Peyer's patch (tissue), 4 donors: ENCODE data around the gene CNFN.

Experiments
- POLR2A ChIP-seq, 2 donors: fragments of 450-650 bp; IDR thresholded peaks; one replicate each; pipeline ENCODE4 v1.5.1; 2017; ENCODE audit warnings: antibody characterized with exemption in 2 of 2, mild to moderate bottlenecking in 2 of 2, moderate library complexity in 2 of 2
- TF ChIP-seq, protein P1 (sequence below), 6 experiments: fragments of 450-650 bp in 4 of 6; fragments of 200-600 bp in 2 of 6; sonication (generic) in 1 of 6; IDR thresholded peaks; one replicate each; pipeline ENCODE4 v1.5.1; 2017 to 2019; ENCODE audit warnings: antibody characterized with exemption in 6 of 6, mild to moderate bottlenecking in 3 of 6, moderate library complexity in 1 of 6

DNA sequence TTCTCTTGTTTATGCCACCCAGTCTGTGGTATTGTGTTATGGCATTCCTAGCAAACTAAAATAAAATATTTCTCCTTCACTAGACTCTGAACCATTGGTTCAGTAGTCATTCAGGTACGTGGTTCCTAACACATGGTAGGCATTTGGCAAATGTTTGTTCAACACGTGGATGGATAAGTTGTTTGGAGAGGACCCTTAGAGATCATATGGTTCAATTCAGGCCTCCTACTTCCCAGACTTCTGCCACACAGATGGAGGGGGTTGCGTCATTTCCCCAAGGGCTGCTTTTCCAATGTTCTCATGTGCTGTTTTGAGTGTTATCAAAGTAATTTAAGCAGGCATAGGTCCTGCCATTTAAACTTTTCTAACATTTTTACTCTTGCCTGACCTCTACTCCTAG, 45.9 kb upstream of the CNFN start:
- TF ChIP-seq POLR2A (IDR thresholded peaks at IDR 0.05) = no peak
- TF ChIP-seq, protein P1, sequence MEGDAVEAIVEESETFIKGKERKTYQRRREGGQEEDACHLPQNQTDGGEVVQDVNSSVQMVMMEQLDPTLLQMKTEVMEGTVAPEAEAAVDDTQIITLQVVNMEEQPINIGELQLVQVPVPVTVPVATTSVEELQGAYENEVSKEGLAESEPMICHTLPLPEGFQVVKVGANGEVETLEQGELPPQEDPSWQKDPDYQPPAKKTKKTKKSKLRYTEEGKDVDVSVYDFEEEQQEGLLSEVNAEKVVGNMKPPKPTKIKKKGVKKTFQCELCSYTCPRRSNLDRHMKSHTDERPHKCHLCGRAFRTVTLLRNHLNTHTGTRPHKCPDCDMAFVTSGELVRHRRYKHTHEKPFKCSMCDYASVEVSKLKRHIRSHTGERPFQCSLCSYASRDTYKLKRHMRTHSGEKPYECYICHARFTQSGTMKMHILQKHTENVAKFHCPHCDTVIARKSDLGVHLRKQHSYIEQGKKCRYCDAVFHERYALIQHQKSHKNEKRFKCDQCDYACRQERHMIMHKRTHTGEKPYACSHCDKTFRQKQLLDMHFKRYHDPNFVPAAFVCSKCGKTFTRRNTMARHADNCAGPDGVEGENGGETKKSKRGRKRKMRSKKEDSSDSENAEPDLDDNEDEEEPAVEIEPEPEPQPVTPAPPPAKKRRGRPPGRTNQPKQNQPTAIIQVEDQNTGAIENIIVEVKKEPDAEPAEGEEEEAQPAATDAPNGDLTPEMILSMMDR (IDR thresholded peaks at IDR 0.05) = no peak
